Natural killer cell treated with Interleukin-12 subunit alpha and Interleukin-12 subunit beta and Interleukin-15 and Interleukin-18, amount 100 ng/mL, for 72 hours (primary cell): ENCODE results near the gene WFS1. TPM values are rescaled to one million over a fixed set of nuclear protein-coding genes. Genes with fewer than 3 reads are reported as not detected.

ENCODE experiments used
- ATAC-seq, 2 donors: fragments of 150-1000 bp; cut with Tn5 transposase in 1 of 2; sonication (Bioruptor Pico), chemical (Tn5 transposase) in 1 of 2; 2 replicates each; pipeline ENCODE4 v1.10.0; 2021
- DNase-seq: peaks from one replicate; pipeline ENCODE4 v3.0.0; 2022; ENCODE audit warnings: low spot score
- H3K27ac Mint-ChIP-seq, 2 donors: 1 replicate in 1 of 2; 2 replicates in 1 of 2; pipeline ENCODE4 v1.8.0; 2022; ENCODE audit warnings: mixed read lengths in 2 of 2, mild to moderate bottlenecking in 1 of 2, moderate library complexity in 1 of 2
- H3K27me3 Mint-ChIP-seq, 2 donors: 1 replicate in 1 of 2; 2 replicates in 1 of 2; pipeline ENCODE4 v1.8.0; 2022; ENCODE audit warnings: mixed read lengths in 2 of 2
- H3K36me3 Mint-ChIP-seq: one replicate; pipeline ENCODE4 v1.8.0; 2022; ENCODE audit warnings: mixed read lengths
- H3K4me1 Mint-ChIP-seq, 2 donors: 1 replicate in 1 of 2; 2 replicates in 1 of 2; pipeline ENCODE4 v1.8.0; 2022; ENCODE audit warnings: low read depth in 2 of 2, mixed read lengths in 2 of 2, mild to moderate bottlenecking in 1 of 2
- H3K4me3 Mint-ChIP-seq: one replicate; pipeline ENCODE4 v1.8.0; 2022; ENCODE audit warnings: mixed read lengths
- H3K9me3 Mint-ChIP-seq: 2 replicates; pipeline ENCODE4 v1.8.0; 2022; ENCODE audit warnings: mixed read lengths
- total RNA-seq, 2 donors: library from RNA; stranded (reverse); gene quantifications; one replicate each; pipeline ENCODE4 v1.2.3, GENCODE V29; 2022

Gene WFS1
- total RNA-seq, 2 donors from 2014 or later, result 3.1 to 7.4 TPM

DNA sequence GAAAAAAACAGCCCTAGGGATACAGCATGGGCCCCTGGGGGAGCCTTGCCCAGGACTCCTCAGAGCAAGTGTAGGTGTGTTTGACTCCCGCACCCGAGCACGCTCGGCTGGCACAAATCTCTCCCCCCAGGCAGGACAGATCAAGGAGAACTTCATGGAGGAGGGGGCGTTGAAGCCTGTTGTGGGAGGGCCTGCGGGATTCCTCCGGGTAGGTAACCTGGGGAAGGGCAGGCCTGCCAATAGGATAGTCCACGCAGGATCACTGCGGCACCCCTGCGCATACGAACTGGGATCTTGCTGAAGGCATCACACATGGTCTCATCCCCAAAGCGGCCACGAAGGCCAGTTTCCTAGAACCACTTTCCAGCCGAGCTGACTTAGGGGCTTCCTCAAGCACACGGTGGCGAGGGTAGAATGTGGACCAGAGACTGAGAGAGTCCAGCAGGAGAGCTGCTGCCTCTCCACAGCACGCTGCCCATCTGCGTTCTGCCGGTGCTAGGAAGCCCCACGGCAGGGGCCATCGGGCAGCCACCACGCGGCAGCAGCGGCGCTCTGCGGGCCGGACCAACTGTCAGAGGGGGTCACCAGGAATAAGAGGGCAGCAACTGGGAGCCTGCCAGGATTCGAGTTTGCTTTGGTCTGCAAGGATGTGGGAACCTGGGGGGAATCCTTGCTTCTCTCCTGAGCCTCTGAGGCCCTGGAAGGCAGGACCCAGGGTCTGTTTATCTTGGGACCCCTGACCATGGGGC lies 56.8 kb downstream of the WFS1 start:
- Mint-ChIP-seq H3K36me3 (no peaks in the 10 kb centered on the region), H3K27me3 (peaks cover 23 to 24% of the 10 kb centered on the region in 2 donors), H3K27ac (no peak overlapping the region), H3K4me3 (no peak overlapping the region), H3K4me1 (peaks cover 5 to 8% of the 10 kb centered on the region in 2 donors), H3K9me3 (no peaks in the 10 kb centered on the region)
- DNase-seq (no peak), ATAC-seq (no peak)

GRCh38 chr4:6327220-6327917 lies 57.7 kb downstream of the WFS1 start:
- Mint-ChIP-seq H3K36me3 (no peaks in the 10 kb centered on the region), H3K9me3 (no peaks in the 10 kb centered on the region), H3K27me3 (peaks cover 23 to 24% of the 10 kb centered on the region in 2 donors), H3K4me3 (no peak overlapping the region), H3K4me1 (peaks cover 5 to 7% of the 10 kb centered on the region in 2 donors), H3K27ac (no peak overlapping the region)
- ATAC-seq (peak; percentile 77 to 83), DNase-seq (peak; percentile 84)

DNA sequence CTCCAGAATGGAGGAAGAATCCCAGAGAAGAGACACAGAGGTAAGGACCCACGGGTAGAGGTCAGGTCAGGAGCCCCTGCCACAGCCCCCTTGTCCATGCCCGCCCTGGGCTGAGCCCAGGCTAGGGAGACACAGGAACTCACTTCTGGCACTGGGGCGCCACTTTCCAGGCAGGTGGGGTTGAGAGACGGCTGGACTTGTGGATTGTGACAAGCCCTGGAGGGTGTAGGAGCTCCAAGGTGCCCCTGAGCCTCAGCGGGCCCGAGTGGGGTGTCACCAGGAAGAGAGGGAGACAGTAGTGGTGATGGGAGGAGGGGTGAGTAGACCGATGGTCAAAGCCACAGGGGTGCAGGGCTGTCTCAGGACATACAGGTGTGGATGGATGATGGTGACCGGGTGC lies 58.9 kb downstream of the WFS1 start:
- ATAC-seq, result no peak

GRCh38 chr4:6329478-6330383 lies 60.1 kb downstream of the WFS1 start:
- Mint-ChIP-seq H3K4me1 (peaks cover 0 to 7% of the 10 kb centered on the region in 2 donors), H3K36me3 (no peaks in the 10 kb centered on the region), H3K27ac (no peak overlapping the region), H3K4me3 (no peak overlapping the region), H3K27me3 (peaks cover 14 to 22% of the 10 kb centered on the region in 2 donors), H3K9me3 (no peaks in the 10 kb centered on the region)
- no peak for ATAC-seq
- peak; percentile 58 for DNase-seq

More for the DNA sequence above, 58.9 kb downstream of the WFS1 start:
- Mint-ChIP-seq H3K36me3 (no peaks in the 10 kb centered on the region), H3K27me3 (peaks cover 23 to 26% of the 10 kb centered on the region in 2 donors), H3K27ac (no peak overlapping the region), H3K4me3 (no peak overlapping the region), H3K4me1 (peaks cover 0 to 9% of the 10 kb centered on the region in 2 donors), H3K9me3 (no peaks in the 10 kb centered on the region)
- DNase-seq, result no peak

- ATAC-seq, result no peak
- Mint-ChIP-seq H3K27ac (no peak overlapping the region), H3K36me3 (no peaks in the 10 kb centered on the region), H3K27me3 (peaks cover 14 to 27% of the 10 kb centered on the region in 2 donors), H3K9me3 (no peaks in the 10 kb centered on the region), H3K4me3 (no peak overlapping the region), H3K4me1 (peaks cover 0 to 12% of the 10 kb centered on the region in 2 donors)
- DNase-seq, result no peak
These were observed 60.7 kb downstream of the WFS1 start for GRCh38 chr4:6330384-6330767.

GRCh38 chr4:6331018-6331417 lies 61.4 kb downstream of the WFS1 start:
- Mint-ChIP-seq H3K27ac (no peak overlapping the region), H3K9me3 (no peaks in the 10 kb centered on the region)

GRCh38 chr4:6331468-6331867 lies 61.8 kb downstream of the WFS1 start:
- ATAC-seq (no peak), DNase-seq (no peak)
- H3K27ac Mint-ChIP-seq, result no peak overlapping the region
- no peaks in the 10 kb centered on the region for H3K36me3 Mint-ChIP-seq
- H3K4me3 Mint-ChIP-seq, result no peak overlapping the region
- peaks cover 7 to 20% of the 10 kb centered on the region in 2 donors for H3K27me3 Mint-ChIP-seq
- no peaks in the 10 kb centered on the region for H3K9me3 Mint-ChIP-seq
- H3K4me1 Mint-ChIP-seq, result peaks cover 0 to 12% of the 10 kb centered on the region in 2 donors

More at GRCh38 chr4:6331018-6331417, 61.4 kb downstream of the WFS1 start:
- no peak overlapping the region for H3K4me3 Mint-ChIP-seq
- peaks cover 10 to 22% of the 10 kb centered on the region in 2 donors for H3K27me3 Mint-ChIP-seq
- ATAC-seq (no peak), DNase-seq (peak; percentile 58)
- H3K4me1 Mint-ChIP-seq, result peaks cover 0 to 12% of the 10 kb centered on the region in 2 donors
- no peaks in the 10 kb centered on the region for H3K36me3 Mint-ChIP-seq

DNA sequence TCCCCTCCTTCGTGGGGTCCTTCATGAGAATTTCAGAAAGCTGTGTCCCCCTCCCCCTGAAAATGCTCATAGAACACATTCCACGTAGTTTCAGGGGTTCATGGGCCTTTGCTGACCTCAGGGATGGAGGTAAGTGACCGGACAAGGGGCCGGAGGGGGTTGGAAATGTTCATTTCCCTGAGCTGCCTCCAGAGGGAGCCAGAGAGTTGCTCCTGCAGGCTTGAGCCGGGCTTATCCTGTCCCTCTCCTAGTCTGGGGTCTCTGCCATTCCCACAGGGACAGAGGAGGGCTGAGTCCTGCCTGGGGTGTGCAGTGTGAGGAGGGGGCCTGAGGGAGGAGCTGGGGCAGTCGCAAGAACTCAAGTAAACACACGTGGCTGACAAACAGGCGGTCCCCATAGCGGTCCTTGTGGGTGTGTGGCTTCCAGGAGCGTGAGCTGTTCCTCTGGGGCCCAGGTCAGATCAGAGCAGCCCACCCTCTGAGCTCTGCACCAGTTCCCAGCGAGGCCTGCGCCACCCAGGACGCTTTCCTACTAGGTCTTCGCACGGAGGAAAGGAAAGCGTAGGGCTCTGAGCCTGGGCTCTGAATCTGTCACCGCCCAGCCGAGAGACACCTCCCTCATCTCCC lies 62.5 kb downstream of the WFS1 start:
- DNase-seq (no peak), ATAC-seq (no peak)
- no peak overlapping the region for H3K27ac Mint-ChIP-seq
- H3K27me3 Mint-ChIP-seq, result peaks cover 7 to 22% of the 10 kb centered on the region in 2 donors
- H3K9me3 Mint-ChIP-seq, result no peaks in the 10 kb centered on the region
- no peak overlapping the region for H3K4me3 Mint-ChIP-seq
- H3K4me1 Mint-ChIP-seq, result peaks cover 3 to 14% of the 10 kb centered on the region in 2 donors
- no peaks in the 10 kb centered on the region for H3K36me3 Mint-ChIP-seq

DNA sequence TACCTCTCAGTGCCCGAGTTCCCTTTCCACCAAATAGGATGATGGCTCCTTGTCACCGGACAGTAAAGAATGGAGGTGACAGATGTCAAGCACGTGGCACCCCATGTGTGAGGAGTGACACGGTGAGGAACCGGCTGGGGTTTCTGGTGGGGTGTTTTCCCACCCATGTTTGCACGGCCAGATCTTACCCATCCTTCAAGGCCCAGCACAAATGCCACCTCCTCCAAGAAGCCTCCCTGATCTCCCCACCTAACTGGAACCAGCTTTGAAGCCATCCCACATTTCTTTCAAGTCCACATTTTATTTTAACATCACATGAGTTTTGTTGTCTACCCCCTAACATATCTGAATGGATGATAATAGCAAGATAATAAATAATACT lies 63.0 kb downstream of the WFS1 start:
- DNase-seq, result no peak
- H3K4me1 Mint-ChIP-seq, result peaks cover 8 to 19% of the 10 kb centered on the region in 2 donors
- no peaks in the 10 kb centered on the region for H3K9me3 Mint-ChIP-seq
- H3K36me3 Mint-ChIP-seq, result no peaks in the 10 kb centered on the region
- H3K27ac Mint-ChIP-seq, result no peak overlapping the region
- H3K4me3 Mint-ChIP-seq, result no peak overlapping the region
- peaks cover 7 to 23% of the 10 kb centered on the region in 2 donors for H3K27me3 Mint-ChIP-seq
- ATAC-seq, result no peak

GRCh38 chr4:6333301-6334202 lies 63.9 kb downstream of the WFS1 start:
- H3K4me3 Mint-ChIP-seq, result no peak overlapping the region
- ATAC-seq, result no peak
- no peaks in the 10 kb centered on the region for H3K9me3 Mint-ChIP-seq
- peaks cover under 1 to 21% of the 10 kb centered on the region in 2 donors for H3K27me3 Mint-ChIP-seq
- no peak overlapping the region for H3K27ac Mint-ChIP-seq
- H3K36me3 Mint-ChIP-seq, result no peaks in the 10 kb centered on the region
- DNase-seq, result no peak
- peaks cover 17 to 28% of the 10 kb centered on the region in 2 donors for H3K4me1 Mint-ChIP-seq

DNA sequence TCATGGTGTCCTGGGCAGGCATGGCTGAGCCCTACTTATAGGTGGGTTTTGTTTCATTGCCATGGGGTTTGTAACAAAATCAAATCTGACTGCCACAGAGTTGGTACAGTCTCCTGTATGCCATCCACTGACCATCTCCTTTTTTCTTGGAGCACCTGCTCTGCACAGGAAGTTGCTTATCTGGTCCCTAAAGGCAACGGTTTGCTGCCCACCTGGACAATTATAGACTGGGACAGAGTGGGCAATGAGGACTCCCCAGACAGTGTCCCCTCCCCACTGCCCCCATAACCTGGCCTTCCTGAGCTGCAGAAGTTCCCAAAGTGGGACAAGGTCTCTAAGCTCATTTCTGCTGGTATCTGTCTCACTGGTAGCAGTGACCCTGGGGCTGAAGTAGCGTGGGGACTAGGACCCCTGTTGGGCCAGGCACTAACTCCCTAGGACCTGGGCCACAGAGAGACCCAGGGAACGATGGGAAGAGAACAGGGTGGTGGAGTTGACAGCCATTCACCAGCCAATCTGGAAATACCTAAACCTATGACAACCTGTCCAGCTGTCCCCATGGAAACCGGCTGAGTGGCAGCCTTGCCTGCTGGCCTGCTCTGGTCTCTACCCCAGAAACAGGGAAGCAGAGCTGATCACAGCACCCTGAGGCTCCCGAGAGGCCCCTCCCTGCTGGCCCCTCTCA lies 64.7 kb downstream of the WFS1 start:
- Mint-ChIP-seq H3K9me3 (no peaks in the 10 kb centered on the region), H3K27me3 (peaks cover 0 to 21% of the 10 kb centered on the region in 2 donors), H3K36me3 (no peaks in the 10 kb centered on the region), H3K4me1 (peaks cover 25 to 36% of the 10 kb centered on the region in 2 donors), H3K4me3 (no peak overlapping the region), H3K27ac (no peak overlapping the region)
- ATAC-seq, result no peak
- no peak for DNase-seq

DNA sequence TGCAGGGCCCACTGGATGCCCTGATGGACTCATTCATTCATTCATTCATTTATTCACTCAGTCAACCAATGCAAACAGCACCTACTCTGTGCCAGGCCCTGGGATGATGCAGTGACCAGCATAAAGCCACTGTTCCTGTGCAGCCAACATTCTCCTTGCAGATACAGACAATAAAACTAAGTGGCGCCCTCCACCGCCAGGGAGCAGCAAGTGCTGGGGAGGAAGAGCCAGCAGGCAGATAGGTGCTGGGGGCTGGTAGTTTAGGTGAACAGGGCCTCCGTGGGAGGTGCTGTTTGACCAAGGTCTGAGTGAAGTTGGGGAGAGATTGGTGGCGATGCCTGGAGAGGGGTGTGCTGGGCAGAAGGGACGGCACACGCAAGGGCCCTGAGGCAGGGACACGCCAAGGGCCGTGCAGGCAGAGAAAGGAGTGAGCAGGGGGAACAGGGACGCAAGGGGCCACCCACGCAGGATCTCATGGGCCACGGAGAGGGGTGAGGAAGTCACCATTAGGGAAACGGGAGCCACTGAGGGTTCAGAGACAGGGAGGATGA lies 65.5 kb downstream of the WFS1 start:
- Mint-ChIP-seq H3K4me1 (peaks cover 28 to 38% of the 10 kb centered on the region in 2 donors), H3K27ac (no peak overlapping the region), H3K4me3 (no peak overlapping the region)

More for the DNA sequence above, 65.5 kb downstream of the WFS1 start:
- no peaks in the 10 kb centered on the region for H3K36me3 Mint-ChIP-seq
- no peaks in the 10 kb centered on the region for H3K9me3 Mint-ChIP-seq
- no peak for ATAC-seq
- no peak for DNase-seq
- H3K27me3 Mint-ChIP-seq, result peaks cover 0 to 21% of the 10 kb centered on the region in 2 donors
